IMR-90 (cell line): Measurements from ENCODE around the gene KHNYN. TPM values are rescaled to one million over a fixed set of nuclear protein-coding genes. Genes with fewer than 3 reads are reported as not detected.
"Not testable (repeated sequence)": the region's sequence is repeated elsewhere in the genome, so short reads cannot be mapped to it uniquely, and the experiment has no call there.

ENCODE experiments used
- ATAC-seq: fragments of 200-7000 bp; cut with Tn5 transposase; 2 replicates; pipeline ENCODE4 v1.9.1; 2020; ENCODE audit warnings: low read depth, mild to moderate bottlenecking, moderate library complexity
- BruUV-seq: library from RNA; stranded (reverse); fragments of 400-500 nt; replicated peaks from 2 replicates; lab custom pipeline; 2021; lab: Mats Ljungman, UMichigan
- CTCF ChIA-PET: fragments of 300-600 bp; formaldehyde crosslinking; extraction: SDS; loops from one replicate; lab custom pipeline; 2021; ENCODE audit warnings: antibody characterized with exemption; lab: Yijun Ruan, JAX
- POLR2A ChIA-PET: fragments of 300-600 bp; sonication (Branson Sonifier 250); formaldehyde crosslinking; loops from one replicate; lab custom pipeline; 2022; ENCODE audit warnings: antibody characterized with exemption; ENCODE audit not compliant: unreplicated experiment; lab: Charles Lee
- DNase-seq: peaks from one replicate; pipeline ENCODE4 v3.0.0; 2013
- H2AFZ ChIP-seq: replicated peaks from 2 replicates; pipeline ENCODE3; 2013; ENCODE audit warnings: low read length, mild to moderate bottlenecking; ENCODE audit not compliant: poor library complexity
- H2AK5ac ChIP-seq: 2 replicates; pipeline ENCODE4 v1.6.1; 2013; ENCODE audit warnings: low read depth, low read length, inconsistent platforms
- H2AK9ac ChIP-seq: replicated peaks from 2 replicates; pipeline ENCODE3; 2013; ENCODE audit warnings: mild to moderate bottlenecking, low read depth, low read length, moderate library complexity; ENCODE audit not compliant: poor library complexity
- H2BK120ac ChIP-seq: 2 replicates; pipeline ENCODE4 v1.6.1; 2013; ENCODE audit warnings: low read depth, low read length, inconsistent platforms
- H2BK15ac ChIP-seq: 3 replicates; pipeline ENCODE4 v1.6.1; 2013; ENCODE audit warnings: low read depth, low read length, inconsistent platforms
- H2BK20ac ChIP-seq: 2 replicates; pipeline ENCODE4 v1.6.1; 2013; ENCODE audit warnings: low read depth, mild to moderate bottlenecking, inconsistent platforms, low read length, moderate library complexity
- H2BK5ac ChIP-seq: 2 replicates; pipeline ENCODE4 v1.6.1; 2013; ENCODE audit warnings: mild to moderate bottlenecking, low read depth, low read length, inconsistent platforms; ENCODE audit not compliant: poor library complexity, severe bottlenecking
- H3K14ac ChIP-seq: replicated peaks from 2 replicates; pipeline ENCODE4 v1.6.1; 2013; ENCODE audit warnings: low read depth, low read length, inconsistent platforms
- H3K18ac ChIP-seq: 2 replicates; pipeline ENCODE4 v1.6.1; 2013; ENCODE audit warnings: low read depth, low read length, control low read depth
- H3K23ac ChIP-seq: 2 replicates; pipeline ENCODE4 v1.6.1; 2013; ENCODE audit warnings: low read depth, low read length, inconsistent platforms
- H3K27ac ChIP-seq: 2 replicates; pipeline ENCODE4 v1.5.1; 2013; ENCODE audit warnings: mild to moderate bottlenecking, control low read depth, low read length; ENCODE audit not compliant: insufficient read depth
- H3K27me3 ChIP-seq: 2 replicates; pipeline ENCODE4 v1.6.1; 2013; ENCODE audit warnings: low read length; ENCODE audit not compliant: control insufficient read depth, insufficient read depth
- H3K36me3 ChIP-seq: 2 replicates; pipeline ENCODE4 v1.6.1; 2013; ENCODE audit warnings: low read length, mixed read lengths; ENCODE audit not compliant: control insufficient read depth, insufficient read depth
- H3K4ac ChIP-seq: 2 replicates; pipeline ENCODE4 v1.6.1; 2013; ENCODE audit warnings: low read depth, low read length, inconsistent platforms
- H3K4me1 ChIP-seq: 2 replicates; pipeline ENCODE4 v1.6.1; 2013; ENCODE audit warnings: low read length, mixed read lengths; ENCODE audit not compliant: control insufficient read depth, insufficient read depth
- H3K4me2 ChIP-seq: 2 replicates; pipeline ENCODE4 v1.6.1; 2013; ENCODE audit warnings: low read depth, mild to moderate bottlenecking, control low read depth, low read length, moderate library complexity
- H3K4me3 ChIP-seq: 2 replicates; pipeline ENCODE4 v1.5.1; 2013; ENCODE audit warnings: low read depth, mild to moderate bottlenecking, control low read depth, low read length, moderate library complexity; ENCODE audit not compliant: insufficient read depth
- H3K56ac ChIP-seq: 2 replicates; pipeline ENCODE4 v1.6.1; 2013; ENCODE audit warnings: low read length, inconsistent platforms; ENCODE audit not compliant: insufficient read depth; ENCODE audit errors: extremely low read depth
- H3K79me1 ChIP-seq, 2 experiments: 2 replicates each; pipeline ENCODE4 v1.6.1; 2013; ENCODE audit warnings: low read length in 2 of 2, inconsistent platforms in 1 of 2, low read depth in 1 of 2
- H3K9ac ChIP-seq: 2 replicates; pipeline ENCODE4 v1.6.1; 2013; ENCODE audit warnings: low read depth, low read length, control low read depth
- H3K9me1 ChIP-seq: 2 replicates; pipeline ENCODE4 v1.6.1; 2013; ENCODE audit warnings: low read length, inconsistent platforms; ENCODE audit not compliant: insufficient read depth
- H3K9me3 ChIP-seq: 2 replicates; pipeline ENCODE4 v1.6.1; 2013; ENCODE audit warnings: low read length; ENCODE audit not compliant: control insufficient read depth, insufficient read depth
- H4K20me1 ChIP-seq: 2 replicates; pipeline ENCODE4 v1.6.1; 2013; ENCODE audit warnings: low read length, inconsistent platforms; ENCODE audit not compliant: insufficient read depth
- H4K5ac ChIP-seq: 2 replicates; pipeline ENCODE4 v1.6.1; 2013; ENCODE audit warnings: mild to moderate bottlenecking, low read depth, low read length, control low read depth
- H4K8ac ChIP-seq, 2 experiments: 2 replicates each; pipeline ENCODE4 v1.6.1; 2013; ENCODE audit warnings: low read depth in 2 of 2, low read length in 2 of 2, control low read depth in 1 of 2, inconsistent platforms in 1 of 2
- H4K91ac ChIP-seq: 2 replicates; pipeline ENCODE4 v1.6.1; 2013; ENCODE audit warnings: low read depth, low read length, inconsistent platforms; ENCODE audit not compliant: insufficient read depth
- NFE2L2 ChIP-seq: fragments of 150-350 bp; IDR thresholded peaks from 2 replicates; pipeline ENCODE4 v1.6.1; 2016; ENCODE audit warnings: low read depth, mild to moderate bottlenecking, low read length
- SMC3 ChIP-seq: fragments of 150-350 bp; IDR thresholded peaks from 2 replicates; pipeline ENCODE4 v1.6.1; 2016; ENCODE audit warnings: low read depth, mild to moderate bottlenecking, antibody characterized with exemption, low read length, moderate library complexity
- WGBS, 2 experiments: methylation state at CpG; one replicate each; pipeline versions ENCODE4 v1.1.5 to v1.1.7; 2013; ENCODE audit warnings: missing lambda C conversion rate in 2 of 2; ENCODE audit not compliant: insufficient read length in 1 of 2; ENCODE audit errors: extremely low coverage in 2 of 2; 5-methylcytosine and 5-hydroxymethylcytosine counted together
- dilution Hi-C: fragments of 300-500 bp; cut with HindIII; formaldehyde crosslinking; loops from one replicate; pipeline ENCODE4 v1.14.3; 2018; ENCODE audit warnings: low sequenced_read_pairs; ENCODE audit not compliant: unreplicated experiment
- in situ Hi-C: fragments of 300-500 bp; cut with MboI; formaldehyde crosslinking; loops from 3 replicates; pipeline ENCODE4 v1.14.3; 2019; ENCODE audit warnings: low sequenced_read_pairs, inconsistent platforms, mixed read lengths
- intact Hi-C: fragments of 100-400 bp; cut with micrococcal nuclease; formaldehyde crosslinking; loops from 2 replicates; pipeline ENCODE4 v1.10.0; 2022
- polyA plus RNA-seq, 3 experiments: library from polyadenylated mRNA; depleted of rRNA; stranded (reverse); fragments of >200 nt; gene quantifications; 2 replicates each; pipeline ENCODE4 v1.2.3, GENCODE V29; 2012; ENCODE audit warnings: low replicate concordance in 1 of 3
- total RNA-seq: library from RNA; depleted of rRNA; stranded (reverse); fragments of >200 nt; gene quantifications from 2 replicates; pipeline ENCODE4 v1.2.3, GENCODE V29; 2012

The KHNYN gene
- total and polyA plus RNA-seq, 2 of the 4 experiments (the other 2 are of a cell fraction), result 18.9 to 24.4 TPM

DNA sequence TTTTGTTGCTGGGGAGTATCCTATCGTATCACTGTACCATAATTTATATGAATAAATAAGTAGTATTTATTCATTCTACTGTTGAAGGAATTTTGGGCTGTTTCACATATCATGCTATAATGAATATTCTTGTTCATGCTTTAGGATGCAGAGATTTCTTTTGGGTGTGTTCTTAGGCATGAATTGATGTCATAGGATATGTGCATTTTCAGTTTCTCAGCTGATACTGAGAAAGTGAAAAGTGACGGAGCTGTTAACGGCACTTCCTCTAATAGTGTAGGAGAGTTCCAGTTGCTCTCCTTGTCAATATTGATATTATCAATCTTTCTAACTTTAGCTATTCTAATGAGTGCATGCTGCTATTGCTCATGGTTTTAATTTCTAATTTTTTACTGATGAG lies 36.1 kb downstream of the KHNYN start:
- Histone ChIP-seq H4K91ac (no peak overlapping the region), H3K36me3 (no peaks in the 10 kb centered on the region), H4K8ac (no peak overlapping the region), H3K4me2 (no peak overlapping the region), H3K23ac (no peak overlapping the region), H4K20me1 (no peaks in the 10 kb centered on the region), H3K4ac (no peak overlapping the region), H2BK20ac (no peak overlapping the region), H3K79me1 (no peaks in the 10 kb centered on the region), H3K56ac (no peak overlapping the region), H4K5ac (no peak overlapping the region), H3K4me3 (no peak overlapping the region), H3K4me1 (no peaks in the 10 kb centered on the region), H3K9me3 (no peaks in the 10 kb centered on the region), H2BK120ac (no peak overlapping the region), H2AK5ac (no peak overlapping the region), H2AFZ (no peak overlapping the region), H3K27me3 (no peaks in the 10 kb centered on the region), H2AK9ac (no peak overlapping the region), H2BK5ac (no peak overlapping the region), H2BK15ac (no peak overlapping the region), H3K9ac (no peak overlapping the region), H3K18ac (no peak overlapping the region), H3K9me1 (no peaks in the 10 kb centered on the region), H3K27ac (no peak overlapping the region), H3K14ac (no peak overlapping the region)
- BruUV-seq, result no TSS peak
- no CpG with 5 or more reads among the region's 3 CpGs for WGBS, 2 experiments
- ATAC-seq (no peak), DNase-seq (no peak)
- in situ Hi-C loops (no loop called here), dilution Hi-C loops (no loop called here), intact Hi-C loops (loop anchor here (10.0 kb wide), 1 partner anchor 159 kb away; no protein-coding TSS in a partner anchor)
- TF ChIP-seq NFE2L2 (no peak), SMC3 (no peak)
- POLR2A ChIA-PET, result no interaction called here
- CTCF ChIA-PET, result no interaction called here

GRCh38 chr14:24470450-24470849 lies 40.7 kb downstream of the KHNYN start:
- H3K4me1 ChIP-seq, H2AFZ ChIP-seq, H2AK5ac ChIP-seq, intact Hi-C loops, in situ Hi-C loops, H3K9me1 ChIP-seq, H2AK9ac ChIP-seq, H3K14ac ChIP-seq, H3K79me1 ChIP-seq, H2BK15ac ChIP-seq, dilution Hi-C loops, ATAC-seq, H4K91ac ChIP-seq, H4K8ac ChIP-seq, H2BK120ac ChIP-seq, H3K27ac ChIP-seq, H2BK5ac ChIP-seq, H3K18ac ChIP-seq, DNase-seq, H3K27me3 ChIP-seq, BruUV-seq, H3K56ac ChIP-seq, H2BK20ac ChIP-seq, H3K4ac ChIP-seq, H3K36me3 ChIP-seq, H3K9ac ChIP-seq, H4K20me1 ChIP-seq, H3K4me2 ChIP-seq, H4K5ac ChIP-seq, CTCF ChIA-PET, H3K9me3 ChIP-seq, POLR2A ChIA-PET, H3K4me3 ChIP-seq, H3K23ac ChIP-seq: not testable (repeated sequence)
- no CpG with 5 or more reads among the region's 2 CpGs for WGBS, 2 experiments
